Spleen (tissue), 7 donors: ENCODE results near the gene PIK3C2B.

Experiments used
- CTCF ChIP-seq, 11 experiments: fragments of 200-600 bp in 7 of 11; fragments of 450-650 bp in 4 of 11; sonication (generic) in 4 of 11; IDR thresholded peaks in 8 of 11; conservative IDR thresholded peaks in 3 of 11; 1 replicate in 7 of 11; 2 replicates in 4 of 11; pipeline versions ENCODE4 v1.4.0 to v1.8.0; 2016 to 2021; ENCODE audit warnings: antibody characterized with exemption in 11 of 11, inconsistent platforms in 4 of 11, mild to moderate bottlenecking in 1 of 11
- POLR2A ChIP-seq, 3 donors: fragments of 450-650 bp; IDR thresholded peaks; one replicate each; pipeline ENCODE4 v1.5.1; 2017; ENCODE audit warnings: antibody characterized with exemption in 3 of 3, mild to moderate bottlenecking in 1 of 3
- POLR2AphosphoS5 ChIP-seq, 3 donors: sonication (generic); formaldehyde crosslinking; IDR thresholded peaks; one replicate each; pipeline ENCODE4 v1.5.1; 2017; ENCODE audit warnings: antibody characterized with exemption in 3 of 3
- donor health status: DM: no; HTN: no; CAD: no; lungs with moderate emphysema.
- donor health status: DM: no; HTN: no; CAD: no.
- donor health status: DM: no; HTN: no; CAD: no.

- no peak for TF ChIP-seq POLR2AphosphoS5 (IDR thresholded peaks at IDR 0.05)
- TF ChIP-seq CTCF (IDR thresholded peaks at IDR 0.05 in 8 of 11, conservative IDR thresholded peaks at IDR 0.05 in 3 of 11), result no peak
- TF ChIP-seq POLR2A (IDR thresholded peaks at IDR 0.05), result no peak
Observed at GRCh38 chr1:204509186-204509635, 14.6 kb upstream of the PIK3C2B start.
